Measurements from ENCODE around the gene TRIP10. TPM values are rescaled to one million over a fixed set of nuclear protein-coding genes. Genes with fewer than 3 reads are reported as not detected.

The TRIP10 gene
- polyA plus RNA-seq, 1 donor (not counting 4 experiments of a cell fraction or from before 2014, with no cell fraction given) = 34.8 TPM

GRCh38 chr19:6765738-6766356 lies 26.4 kb downstream of the TRIP10 start:
- peak overlapping the region; percentile 62 to 98 (median 74) for H3K4me3 ChIP-seq (ENCODE audit: control insufficient read depth in 2 of 3, extremely low read depth in 1 of 3, insufficient read depth in 2 of 3, low read depth in 1 of 3, low read length in 3 of 3)
- peaks cover 17 to 34% of the 10 kb centered on the region in 2 experiments for H3K36me3 ChIP-seq (ENCODE audit: control insufficient read depth in 2 of 2, extremely low read depth in 1 of 2, insufficient read depth in 2 of 2, low read length in 2 of 2)
- TF ChIP-seq EZH2 (IDR thresholded peaks at IDR 0.05; ENCODE audit: low read length) (no peak), CTCF (optimal IDR thresholded peaks at IDR 0.05 in 1 of 3, IDR thresholded peaks at IDR 0.05 in 1 of 3, conservative IDR thresholded peaks at IDR 0.05 in 1 of 3; ENCODE audit: extremely low read depth in 1 of 3, insufficient read depth in 2 of 3, low read length in 3 of 3) (no peak)
- dilution Hi-C loops (cut with MboI; ENCODE audit: extremely low pct_ligation_motif_present, low sequenced_read_pairs) = no loop called here
- no peaks in the 10 kb centered on the region for H4K20me1 ChIP-seq (ENCODE audit: control insufficient read depth, extremely low read depth, insufficient read depth, low read length)
- H3K79me2 ChIP-seq (ENCODE audit: control insufficient read depth, insufficient read depth, low read length) = peaks cover 43% of the 10 kb centered on the region
- H3K9me1 ChIP-seq (ENCODE audit: control insufficient read depth, extremely low read depth, insufficient read depth, low read length) = no peaks in the 10 kb centered on the region
- H3K4me1 ChIP-seq (ENCODE audit: control insufficient read depth, extremely low read depth, insufficient read depth, low read length) = peaks cover 16% of the 10 kb centered on the region
- H3K4me2 ChIP-seq (ENCODE audit: control insufficient read depth, extremely low read depth, insufficient read depth, low read depth, low read length) = peak overlapping the region; percentile 94
- H3K27ac ChIP-seq (ENCODE audit: control insufficient read depth, insufficient read depth, low read length) = peak overlapping the region; percentile 95
- H3K9me3 ChIP-seq (ENCODE audit: control insufficient read depth, low read depth, low read length) = no peaks in the 10 kb centered on the region
- no peaks in the 10 kb centered on the region for H3K27me3 ChIP-seq (ENCODE audit: control insufficient read depth, extremely low read depth, insufficient read depth, low read length)
- no peak overlapping the region for H2AFZ ChIP-seq (ENCODE audit: control insufficient read depth, low read length)
- peak overlapping the region; percentile 97 for H3K9ac ChIP-seq (ENCODE audit: control insufficient read depth, extremely low read depth, insufficient read depth, low read length)
- DNase-seq (ENCODE audit: low read depth, low spot score) (peak; percentile 94), FAIRE-seq (peak; percentile 93)

- H3K27ac ChIP-seq (ENCODE audit: control insufficient read depth, insufficient read depth, low read length) = peak overlapping the region; percentile 95
- no peak for DNase-seq (ENCODE audit: low read depth, low spot score)
- dilution Hi-C loops (cut with MboI; ENCODE audit: extremely low pct_ligation_motif_present, low sequenced_read_pairs) = no loop called here
- H3K4me1 ChIP-seq (ENCODE audit: control insufficient read depth, extremely low read depth, insufficient read depth, low read length) = peaks cover 16% of the 10 kb centered on the region
- peaks cover 37% of the 10 kb centered on the region for H3K79me2 ChIP-seq (ENCODE audit: control insufficient read depth, insufficient read depth, low read length)
- H2AFZ ChIP-seq (ENCODE audit: control insufficient read depth, low read length) = no peak overlapping the region
- H4K20me1 ChIP-seq (ENCODE audit: control insufficient read depth, extremely low read depth, insufficient read depth, low read length) = no peaks in the 10 kb centered on the region
- peaks cover 11 to 27% of the 10 kb centered on the region in 2 experiments for H3K36me3 ChIP-seq (ENCODE audit: control insufficient read depth in 2 of 2, extremely low read depth in 1 of 2, insufficient read depth in 2 of 2, low read length in 2 of 2)
- no peaks in the 10 kb centered on the region for H3K9me1 ChIP-seq (ENCODE audit: control insufficient read depth, extremely low read depth, insufficient read depth, low read length)
- peak overlapping the region; percentile 62 to 98 (median 74) for H3K4me3 ChIP-seq (ENCODE audit: control insufficient read depth in 2 of 3, extremely low read depth in 1 of 3, insufficient read depth in 2 of 3, low read depth in 1 of 3, low read length in 3 of 3)
- H3K4me2 ChIP-seq (ENCODE audit: control insufficient read depth, extremely low read depth, insufficient read depth, low read depth, low read length) = peak overlapping the region; percentile 94
- TF ChIP-seq EZH2 (IDR thresholded peaks at IDR 0.05; ENCODE audit: low read length) (no peak), CTCF (optimal IDR thresholded peaks at IDR 0.05 in 1 of 3, IDR thresholded peaks at IDR 0.05 in 1 of 3, conservative IDR thresholded peaks at IDR 0.05 in 1 of 3; ENCODE audit: extremely low read depth in 1 of 3, insufficient read depth in 2 of 3, low read length in 3 of 3) (no peak)
- FAIRE-seq = peak; percentile 55
- H3K9ac ChIP-seq (ENCODE audit: control insufficient read depth, extremely low read depth, insufficient read depth, low read length) = peak overlapping the region; percentile 97
- H3K9me3 ChIP-seq (ENCODE audit: control insufficient read depth, low read depth, low read length) = no peaks in the 10 kb centered on the region
- H3K27me3 ChIP-seq (ENCODE audit: control insufficient read depth, extremely low read depth, insufficient read depth, low read length) = no peaks in the 10 kb centered on the region
These were observed 27.0 kb downstream of the TRIP10 start for GRCh38 chr19:6766357-6767080.
